PC-3 (cell line): Measurements from ENCODE around the gene LRRC10. TPM values are rescaled to one million over a fixed set of nuclear protein-coding genes. Genes with fewer than 3 reads are reported as not detected.

Source experiments
- ATAC-seq: fragments of 200-7000 bp; cut with Tn5 transposase; 2 replicates; pipeline ENCODE4 v1.9.1; 2020; ENCODE audit warnings: mild to moderate bottlenecking, moderate library complexity
- BruUV-seq: library from RNA; stranded (reverse); fragments of 400-500 nt; replicated peaks from 2 replicates; lab custom pipeline; 2021; lab: Mats Ljungman, UMichigan
- CTCF ChIA-PET: fragments of 300-600 bp; sonication (Branson Sonifier 250); formaldehyde crosslinking; loops from one replicate; lab custom pipeline; 2022; ENCODE audit warnings: antibody characterized with exemption; lab: Charles Lee
- POLR2A ChIA-PET: fragments of 300-600 bp; sonication (Branson Sonifier 250); formaldehyde crosslinking; loops from one replicate; lab custom pipeline; 2022; ENCODE audit warnings: antibody characterized with exemption; ENCODE audit not compliant: unreplicated experiment; lab: Charles Lee
- DNase-seq: peaks from one replicate; pipeline ENCODE4 v3.0.0-alpha.2; 2015
- H2AFZ ChIP-seq: fragments of 300-600 bp; sonication (generic); 2 replicates; pipeline ENCODE4 v1.6.0; 2016; ENCODE audit warnings: antibody characterized with exemption, low read length
- H3F3A ChIP-seq: fragments of 300-600 bp; sonication (generic); one replicate; pipeline ENCODE4 v1.6.0; 2017; ENCODE audit warnings: antibody characterized with exemption, low read length, control low read depth, mild to moderate bottlenecking; ENCODE audit not compliant: unreplicated experiment
- H3K27ac ChIP-seq: fragments of 300-600 bp; sonication (generic); 2 replicates; pipeline ENCODE4 v1.5.1; 2016; ENCODE audit warnings: mild to moderate bottlenecking, low read length
- H3K27me3 ChIP-seq: fragments of 300-600 bp; sonication (generic); 2 replicates; pipeline ENCODE4 v1.6.1; 2016; ENCODE audit warnings: low read length, mixed read lengths
- H3K36me3 ChIP-seq: fragments of 300-600 bp; sonication (generic); 2 replicates; pipeline ENCODE4 v1.6.1; 2016; ENCODE audit warnings: low read depth, mixed run types, low read length, mixed read lengths
- H3K4me1 ChIP-seq: fragments of 300-600 bp; sonication (generic); 2 replicates; pipeline ENCODE4 v1.5.1; 2016; ENCODE audit warnings: low read length; ENCODE audit not compliant: insufficient read depth
- H3K4me2 ChIP-seq: fragments of 300-600 bp; sonication (generic); 2 replicates; pipeline ENCODE4 v1.6.0; 2016; ENCODE audit warnings: low read length
- H3K4me3 ChIP-seq: fragments of 300-600 bp; sonication (generic); 2 replicates; pipeline ENCODE4 v1.5.1; 2016; ENCODE audit warnings: mild to moderate bottlenecking, low read length, mixed read lengths
- H3K79me2 ChIP-seq: fragments of 300-600 bp; sonication (generic); 2 replicates; pipeline ENCODE4 v1.6.1; 2017; ENCODE audit warnings: low read length, mixed read lengths
- H3K9ac ChIP-seq: fragments of 300-600 bp; sonication (generic); 2 replicates; pipeline ENCODE4 v1.6.0; 2016; ENCODE audit warnings: mild to moderate bottlenecking, low read length
- H3K9me2 ChIP-seq: fragments of 300-600 bp; sonication (generic); replicated peaks from 2 replicates; pipeline ENCODE4 v1.6.1; 2016; ENCODE audit warnings: mixed run types, low read length, mixed read lengths
- H3K9me3 ChIP-seq: fragments of 300-600 bp; sonication (generic); 2 replicates; pipeline ENCODE4 v1.6.1; 2016; ENCODE audit warnings: low read length, mixed read lengths
- H4K20me1 ChIP-seq: fragments of 300-600 bp; sonication (generic); 2 replicates; pipeline ENCODE4 v1.6.1; 2016; ENCODE audit warnings: low read length, mixed read lengths
- EZH2 ChIP-seq: fragments of 300-600 bp; sonication (generic); IDR thresholded peaks from one replicate; pipeline ENCODE4 v1.6.1; 2017; ENCODE audit warnings: antibody characterized with exemption, mild to moderate bottlenecking, low read length; ENCODE audit not compliant: unreplicated experiment
- EZH2phosphoT487 ChIP-seq: fragments of 300-600 bp; sonication (generic); IDR thresholded peaks from 2 replicates; pipeline ENCODE4 v1.6.1; 2018; ENCODE audit warnings: mild to moderate bottlenecking, antibody characterized with exemption, low read length, borderline replicate concordance
- intact Hi-C: fragments of 100-400 bp; cut with micrococcal nuclease; formaldehyde crosslinking; loops from 2 replicates; pipeline ENCODE4 v1.9.0; 2023
- total RNA-seq: library from RNA; depleted of rRNA; stranded (reverse); fragments of >200 nt; gene quantifications from 2 replicates; pipeline ENCODE4 v1.2.3, GENCODE V29; 2014
- TF ChIP-seq, protein P1 (sequence below): fragments of 300-600 bp; sonication (generic); conservative IDR thresholded peaks from 2 replicates; pipeline ENCODE4 v1.5.1; 2017; ENCODE audit warnings: antibody characterized with exemption, low read depth, mild to moderate bottlenecking, low read length

Gene LRRC10
- total RNA-seq, 1 experiment from 2014 or later, result not detected

DNA sequence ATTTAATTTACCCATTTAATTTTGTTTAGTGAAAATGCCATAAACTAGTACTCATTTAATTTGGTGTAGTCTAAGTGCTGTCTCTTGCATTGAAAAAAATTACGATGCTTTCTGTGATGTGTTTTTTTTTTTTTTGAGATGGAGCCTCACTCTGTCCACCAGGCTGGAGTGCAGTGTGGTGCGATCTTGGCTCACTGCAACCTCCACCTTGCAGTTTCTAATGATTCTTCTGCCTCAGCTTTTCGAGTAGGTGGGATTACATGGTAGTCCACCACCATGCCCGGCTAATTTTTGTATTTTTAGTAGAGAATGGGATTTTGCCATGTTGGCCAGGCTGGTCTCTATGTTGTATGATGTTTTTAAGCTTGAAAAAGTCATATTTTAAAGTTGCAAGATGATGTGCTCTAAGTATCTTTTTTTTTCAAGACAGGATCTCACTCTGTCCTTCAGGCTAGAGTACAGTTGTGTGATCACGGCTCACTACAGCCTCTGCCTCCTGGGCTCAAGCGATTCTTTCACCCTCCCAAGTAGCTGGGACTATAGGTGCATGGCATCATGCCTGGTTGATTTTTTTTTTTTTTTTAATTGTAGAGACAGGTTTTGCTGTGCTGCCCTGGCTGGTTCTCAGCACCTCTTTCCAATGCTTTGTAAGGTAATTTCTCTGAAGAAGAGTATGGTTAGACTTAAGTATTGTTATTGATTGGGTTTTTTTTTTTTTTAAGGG lies 8.6 kb downstream of the LRRC10 start:
- Histone ChIP-seq H3F3A (no peaks in the 10 kb centered on the region), H3K9me3 (no peaks in the 10 kb centered on the region), H3K4me1 (no peaks in the 10 kb centered on the region), H3K27ac (no peak overlapping the region), H3K79me2 (no peaks in the 10 kb centered on the region), H2AFZ (no peak overlapping the region), H3K27me3 (no peaks in the 10 kb centered on the region), H3K9ac (no peak overlapping the region), H3K4me3 (no peak overlapping the region), H3K9me2 (no peaks in the 10 kb centered on the region), H3K36me3 (peaks cover 55% of the 10 kb centered on the region), H4K20me1 (0 out of 2 replicates have a peak, but pooled peaks cover 5% of the 10 kb centered on the region), H3K4me2 (no peak overlapping the region)
- ATAC-seq (no peak), DNase-seq (no peak)
- POLR2A ChIA-PET, result no interaction called here
- BruUV-seq, result no TSS peak
- intact Hi-C loops, result no loop called here
- CTCF ChIA-PET, result interaction anchor here (0.8 kb wide), 1 partner anchor 47 kb away, joined by 9 read pairs; no protein-coding TSS in a partner anchor
- TF ChIP-seq, protein P1, sequence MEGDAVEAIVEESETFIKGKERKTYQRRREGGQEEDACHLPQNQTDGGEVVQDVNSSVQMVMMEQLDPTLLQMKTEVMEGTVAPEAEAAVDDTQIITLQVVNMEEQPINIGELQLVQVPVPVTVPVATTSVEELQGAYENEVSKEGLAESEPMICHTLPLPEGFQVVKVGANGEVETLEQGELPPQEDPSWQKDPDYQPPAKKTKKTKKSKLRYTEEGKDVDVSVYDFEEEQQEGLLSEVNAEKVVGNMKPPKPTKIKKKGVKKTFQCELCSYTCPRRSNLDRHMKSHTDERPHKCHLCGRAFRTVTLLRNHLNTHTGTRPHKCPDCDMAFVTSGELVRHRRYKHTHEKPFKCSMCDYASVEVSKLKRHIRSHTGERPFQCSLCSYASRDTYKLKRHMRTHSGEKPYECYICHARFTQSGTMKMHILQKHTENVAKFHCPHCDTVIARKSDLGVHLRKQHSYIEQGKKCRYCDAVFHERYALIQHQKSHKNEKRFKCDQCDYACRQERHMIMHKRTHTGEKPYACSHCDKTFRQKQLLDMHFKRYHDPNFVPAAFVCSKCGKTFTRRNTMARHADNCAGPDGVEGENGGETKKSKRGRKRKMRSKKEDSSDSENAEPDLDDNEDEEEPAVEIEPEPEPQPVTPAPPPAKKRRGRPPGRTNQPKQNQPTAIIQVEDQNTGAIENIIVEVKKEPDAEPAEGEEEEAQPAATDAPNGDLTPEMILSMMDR, result no peak
- TF ChIP-seq EZH2 (no peak), EZH2phosphoT487 (no peak)

DNA sequence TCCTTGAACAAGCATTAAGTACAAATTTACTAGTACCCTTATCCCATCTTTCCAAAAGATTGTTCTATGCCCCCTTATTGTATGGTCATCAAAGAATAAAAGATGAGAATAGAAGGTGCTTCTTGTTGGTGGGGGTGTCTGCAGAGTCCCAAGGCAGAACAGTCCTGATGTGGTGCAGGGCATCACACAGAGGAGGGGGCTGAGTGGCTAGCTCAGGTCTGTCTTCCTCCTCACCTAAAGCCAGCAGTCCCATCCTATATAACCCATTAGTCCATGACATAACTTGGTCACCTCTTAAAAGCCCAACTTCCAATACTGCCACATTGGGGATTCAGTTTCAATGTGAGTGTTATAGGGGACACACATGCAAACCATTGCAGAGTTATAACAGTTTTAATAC lies 9.9 kb downstream of the LRRC10 start:
- H3K9ac ChIP-seq, result no peak overlapping the region
- no peaks in the 10 kb centered on the region for H3K27me3 ChIP-seq
- H3K36me3 ChIP-seq, result peaks cover 68% of the 10 kb centered on the region
- POLR2A ChIA-PET, result no interaction called here
- CTCF ChIA-PET, result no interaction called here
- intact Hi-C loops, result no loop called here
- H3K9me3 ChIP-seq, result no peaks in the 10 kb centered on the region
- no peaks in the 10 kb centered on the region for H3F3A ChIP-seq
- TF ChIP-seq, protein P1, result no peak
- TF ChIP-seq EZH2 (no peak), EZH2phosphoT487 (no peak)
- H2AFZ ChIP-seq, result no peak overlapping the region
- H3K9me2 ChIP-seq, result no peaks in the 10 kb centered on the region
- no peaks in the 10 kb centered on the region for H3K4me1 ChIP-seq
- no peak for DNase-seq
- no peak overlapping the region for H3K4me3 ChIP-seq
- no peak overlapping the region for H3K4me2 ChIP-seq
- 0 out of 2 replicates have a peak, but pooled peaks cover 10% of the 10 kb centered on the region for H4K20me1 ChIP-seq
- H3K27ac ChIP-seq, result no peak overlapping the region
- BruUV-seq, result no TSS peak
- no peaks in the 10 kb centered on the region for H3K79me2 ChIP-seq
- no peak for ATAC-seq

DNA sequence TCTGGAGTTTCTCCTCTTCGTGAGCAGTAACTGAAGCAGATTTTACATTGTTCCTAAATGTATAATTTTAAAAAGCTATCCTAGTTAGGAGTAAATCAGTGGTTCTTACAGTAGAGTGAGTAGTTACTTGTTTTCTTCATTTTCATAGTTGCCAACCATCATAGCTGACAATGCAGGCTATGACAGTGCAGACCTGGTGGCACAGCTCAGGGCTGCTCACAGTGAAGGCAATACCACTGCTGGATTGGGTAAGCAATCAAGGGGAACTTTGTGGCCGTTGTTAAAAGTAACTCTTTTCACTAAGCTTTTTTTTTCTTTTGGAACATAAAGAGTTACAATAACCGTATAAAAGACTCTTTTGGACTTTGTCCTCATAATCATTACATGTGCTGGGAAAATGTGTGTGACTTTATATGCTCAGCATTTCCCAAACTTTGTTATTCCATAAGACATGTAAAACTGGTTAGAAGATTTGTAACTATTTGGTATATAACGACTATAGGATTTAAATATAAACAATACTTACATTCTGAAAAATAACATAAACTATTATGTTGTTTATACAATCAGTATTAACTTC lies 12.4 kb downstream of the LRRC10 start:
- peaks cover 90% of the 10 kb centered on the region for H3K36me3 ChIP-seq

More for the DNA sequence above, 12.4 kb downstream of the LRRC10 start:
- intact Hi-C loops, result no loop called here
- Histone ChIP-seq H3K79me2 (peaks cover 6% of the 10 kb centered on the region; the same call in 1 of the 2 replicates), H3K27me3 (no peaks in the 10 kb centered on the region), H3K9ac (no peak overlapping the region), H3K4me2 (no peak overlapping the region), H3K4me1 (no peaks in the 10 kb centered on the region), H2AFZ (no peak overlapping the region), H3F3A (no peaks in the 10 kb centered on the region), H3K9me2 (no peaks in the 10 kb centered on the region), H3K9me3 (no peaks in the 10 kb centered on the region), H3K4me3 (no peak overlapping the region), H4K20me1 (0 out of 2 replicates have a peak, but pooled peaks cover 15% of the 10 kb centered on the region), H3K27ac (no peak overlapping the region)
- no TSS peak for BruUV-seq
- DNase-seq, result no peak
- TF ChIP-seq EZH2phosphoT487 (no peak), EZH2 (no peak)
- TF ChIP-seq, protein P1, result no peak
- ChIA-PET POLR2A (no interaction called here), CTCF (no interaction called here)
- no peak for ATAC-seq
